ENCODE data around the gene DUSP10.

- TF ChIP-seq CTCF (IDR thresholded peaks at IDR 0.05) (no peak), POLR2A (IDR thresholded peaks at IDR 0.05) (no peak)
These were observed 40.2 kb downstream of the DUSP10 start for GRCh38 chr1:221701570-221702186.

Data from body of pancreas (tissue), 4 donors.